Renal cortical epithelial cell (primary cell): ENCODE results near the gene ZNF699. TPM values are rescaled to one million over a fixed set of nuclear protein-coding genes. Genes with fewer than 3 reads are reported as not detected.
A peak's percentile ranks its signal among the peaks of the same experiment; 100 is the strongest.
"Not testable (repeated sequence)": the region's sequence is repeated elsewhere in the genome, so short reads cannot be mapped to it uniquely, and the experiment has no call there.

Experiments
- DNase-seq: peaks from one replicate; pipeline ENCODE4 v3.0.0-alpha.2; 2011; ENCODE audit warnings: low read depth
- total RNA-seq: library from RNA; depleted of rRNA; stranded (reverse); fragments of >200 nt; gene quantifications from 2 replicates; pipeline ENCODE4 v1.2.3, GENCODE V29; 2014

Gene ZNF699
- total RNA-seq: 8.5 and 10.9 TPM in 2 replicates

GRCh38 chr19:9309139-9309973 lies at the start of gene ZNF699:
Gene ZNF699 (minus strand): TSS chr19:9309838. CDS start chr19:9305119, 4,719 bp downstream.
- DNase-seq: peak; percentile 93

- DNase-seq: no peak
These were observed 45.0 kb upstream of the ZNF699 start for GRCh38 chr19:9354651-9355050.

- DNase-seq: no peak
These were observed 43.4 kb upstream of the ZNF699 start for GRCh38 chr19:9353011-9353410.

GRCh38 chr19:9352505-9352904 lies 42.9 kb upstream of the ZNF699 start:
- DNase-seq: no peak

- DNase-seq: no peak
These were observed 39.0 kb upstream of the ZNF699 start for GRCh38 chr19:9348671-9349070.

- DNase-seq: no peak
These were observed 38.6 kb upstream of the ZNF699 start for GRCh38 chr19:9348253-9348652.

GRCh38 chr19:9345005-9345404 lies 35.4 kb upstream of the ZNF699 start:
- no peak for DNase-seq

- DNase-seq: no peak
These were observed 33.1 kb upstream of the ZNF699 start for GRCh38 chr19:9342610-9343304.

GRCh38 chr19:9329999-9330398 lies 20.4 kb upstream of the ZNF699 start:
- no peak for DNase-seq

- no peak for DNase-seq
These were observed 14.9 kb upstream of the ZNF699 start for GRCh38 chr19:9324584-9324962.

GRCh38 chr19:9323919-9324583 lies 14.4 kb upstream of the ZNF699 start, which contains the start of gene ZNF559:
Gene ZNF559 (plus strand): TSS chr19:9324179. CDS start chr19:9338550, 14,371 bp downstream.
- DNase-seq: peak; percentile 83

GRCh38 chr19:9323557-9323918 lies 13.9 kb upstream of the ZNF699 start:
- peak; percentile 81 for DNase-seq

- DNase-seq: not testable (repeated sequence)
These were observed 12.6 kb upstream of the ZNF699 start for GRCh38 chr19:9322201-9322600.

GRCh38 chr19:9321756-9322155 lies 12.1 kb upstream of the ZNF699 start:
- DNase-seq: not testable (repeated sequence)

GRCh38 chr19:9321338-9321737 lies 11.7 kb upstream of the ZNF699 start:
- DNase-seq: no peak

GRCh38 chr19:9313756-9314155 lies 4.1 kb upstream of the ZNF699 start:
- DNase-seq: no peak

GRCh38 chr19:9309974-9310446 lies 372 bp upstream of the ZNF699 start:
- DNase-seq: no peak

GRCh38 chr19:9308091-9308770 lies 1.4 kb downstream of the ZNF699 start:
- no peak for DNase-seq

GRCh38 chr19:9306443-9306842 lies 3.2 kb downstream of the ZNF699 start:
- DNase-seq: peak; percentile 6

- DNase-seq: no peak
These were observed 13.3 kb downstream of the ZNF699 start for GRCh38 chr19:9296336-9296735.

GRCh38 chr19:9295411-9295849 lies 14.2 kb downstream of the ZNF699 start:
- DNase-seq: peak; percentile 9
